GM19397 (cell line): Measurements from ENCODE around the gene BTBD18.

Source experiments
- ATAC-seq: cut with Tn5 transposase; IDR thresholded peaks from one replicate; pipeline ENCODE4 v1.9.1; 2021; ENCODE audit warnings: mild to moderate bottlenecking, moderate library complexity; ENCODE audit not compliant: unreplicated experiment

The BTBD18 gene

GRCh38 chr11:57751676-57752253, at the start of gene BTBD18:
Gene BTBD18, minus strand, starts transcription at chr11:57751819. Its CDS starts 631 bp downstream, at chr11:57751188.
- no peak for ATAC-seq

- no peak for ATAC-seq
Observed at GRCh38 chr11:57801183-57801485, 49.5 kb upstream of the BTBD18 start.

- ATAC-seq, result peak; percentile 73
Observed at GRCh38 chr11:57800444-57801182, 49.0 kb upstream of the BTBD18 start.

GRCh38 chr11:57798905-57799559, 47.4 kb upstream of the BTBD18 start:
- ATAC-seq, result no peak

GRCh38 chr11:57793351-57794115, 41.9 kb upstream of the BTBD18 start:
- no peak for ATAC-seq

- no peak for ATAC-seq
Observed at GRCh38 chr11:57792870-57793269, 41.3 kb upstream of the BTBD18 start.

- peak; percentile 87 for ATAC-seq
Observed at GRCh38 chr11:57792060-57792541, 40.5 kb upstream of the BTBD18 start.

- no peak for ATAC-seq
Observed at GRCh38 chr11:57791321-57792059, 39.9 kb upstream of the BTBD18 start.

GRCh38 chr11:57788703-57789088, 37.1 kb upstream of the BTBD18 start:
- no peak for ATAC-seq

- ATAC-seq, result no peak
Observed at GRCh38 chr11:57787920-57788702, 36.5 kb upstream of the BTBD18 start.

- no peak for ATAC-seq
Observed at GRCh38 chr11:57787006-57787604, 35.5 kb upstream of the BTBD18 start.

- no peak for ATAC-seq
Observed at GRCh38 chr11:57786436-57786835, 34.8 kb upstream of the BTBD18 start.

- no peak for ATAC-seq
Observed at GRCh38 chr11:57785072-57785471, 33.5 kb upstream of the BTBD18 start.

- no peak for ATAC-seq
Observed at GRCh38 chr11:57781529-57781943, 29.9 kb upstream of the BTBD18 start.

- no peak for ATAC-seq
Observed at GRCh38 chr11:57779276-57779675, 27.7 kb upstream of the BTBD18 start.

GRCh38 chr11:57778318-57779037, 26.9 kb upstream of the BTBD18 start:
- ATAC-seq, result no peak

- ATAC-seq, result no peak
Observed at GRCh38 chr11:57777969-57778317, 26.3 kb upstream of the BTBD18 start.

- ATAC-seq, result no peak
Observed at GRCh38 chr11:57776577-57777210, 25.1 kb upstream of the BTBD18 start.
